ENCODE measurements around the gene GALNT12.

GRCh38 chr9:98838155-98838867 is 30.8 kb downstream of the GALNT12 start:
- no peak for TF ChIP-seq CTCF (IDR thresholded peaks at IDR 0.05; ENCODE audit: low read depth, low read length, missing input control)
- no peak for TF ChIP-seq RAD21 (IDR thresholded peaks at IDR 0.05)
